Ovary (tissue), 9 donors: ENCODE results near the gene TMEM145. TPM values are rescaled to one million over a fixed set of nuclear protein-coding genes. Genes with fewer than 3 reads are reported as not detected.

Experiments used
- DNase-seq, 5 donors: peaks; one replicate each; pipeline ENCODE4 v3.0.0-alpha.2; 2019 to 2020
- H3K27ac ChIP-seq, 2 donors: fragments of 200-600 bp; one replicate each; pipeline versions ENCODE4 v1.5.1 to v1.8.0; 2019 to 2022
- H3K27me3 ChIP-seq: fragments of 200-600 bp; one replicate; pipeline ENCODE4 v1.8.0; 2022
- H3K36me3 ChIP-seq: fragments of 200-600 bp; sonication (generic); one replicate; pipeline ENCODE4 v1.5.1; 2019
- H3K4me1 ChIP-seq: one replicate; pipeline ENCODE4 v1.8.1; 2013; ENCODE audit warnings: mild to moderate bottlenecking, moderate library complexity; ENCODE audit not compliant: insufficient read depth
- H3K4me3 ChIP-seq: fragments of 200-600 bp; sonication (generic); one replicate; pipeline ENCODE4 v1.5.1; 2017
- H3K9me3 ChIP-seq, 2 donors: fragments of 200-600 bp in 1 of 2; sonication (generic) in 1 of 2; one replicate each; pipeline versions ENCODE4 v1.5.1 to v1.8.1; 2013 to 2019; ENCODE audit warnings: mild to moderate bottlenecking in 1 of 2, moderate library complexity in 1 of 2
- CTCF ChIP-seq, 3 donors: fragments of 450-650 bp in 2 of 3; fragments of 200-600 bp in 1 of 3; IDR thresholded peaks; one replicate each; pipeline versions ENCODE4 v1.5.1 to v1.8.0; 2016 to 2022; ENCODE audit warnings: antibody characterized with exemption in 3 of 3, mild to moderate bottlenecking in 1 of 3
- EP300 ChIP-seq: sonication (generic); formaldehyde crosslinking; IDR thresholded peaks from one replicate; pipeline ENCODE4 v1.6.1; 2017; ENCODE audit warnings: antibody characterized with exemption
- POLR2A ChIP-seq: fragments of 450-650 bp; IDR thresholded peaks from one replicate; pipeline ENCODE4 v1.6.1; 2017; ENCODE audit warnings: antibody characterized with exemption, mild to moderate bottlenecking, moderate library complexity
- WGBS, 3 donors: extraction: QIAGEN DNeasy Blood & Tissue Kit in 1 of 3; methylation state at CpG; one replicate each; pipeline versions ENCODE4 v1.1.5 to v1.1.7; 2013 to 2017; 5-methylcytosine and 5-hydroxymethylcytosine counted together
- intact Hi-C, 4 donors: fragments of 100-400 bp; cut with DNase I; formaldehyde crosslinking; loops; one replicate each; pipeline versions ENCODE4 v1.11.0 to v1.15.1; 2022 to 2023
- polyA plus RNA-seq, 2 donors: library from polyadenylated mRNA; stranded (reverse); fragments of 200-250 nt in 1 of 2; fragments of 350-450 nt in 1 of 2; fragmentation: Illumina TruSeq in 1 of 2; extraction: RNeasy Lipid Tissue Mini Kit (QIAGEN cat#74804) in 1 of 2; gene quantifications; one replicate each; pipeline ENCODE4 v1.2.3, GENCODE V29; 2013 to 2014
- total RNA-seq, 7 donors: library from RNA; depleted of rRNA in 2 of 7; stranded (reverse); fragments of >200 nt in 2 of 7; fragmentation: NEBNext Ultra II Directional in 3 of 7; extraction: Animal tissue kit (Norgen Biotek cat#: 25700) in 3 of 7; gene quantifications; one replicate each; pipeline versions ENCODE4 v1.1.0 to v1.2.4, GENCODE V29; 2016 to 2023
- donor health status: DM: no; HTN: no; CAD: no; lungs with moderate emphysema.
- donor health status: DM: no; HTN: no; CAD: no.
- donor health status: Bipolar disorder and iron deficiency.
- donor health status: DM: yes; HTN: yes; CAD: no.
- donor health status: DM: no; HTN: no; CAD: no.
- donor health status: DM: yes; HTN: yes; CAD: no.

The TMEM145 gene
- total and polyA plus RNA-seq, 9 donors, result 0.08 to 1.7 (median 0.30) TPM; not detected in 3

- peak within 1 kb of the TSS; percentile 37 for H3K4me3 ChIP-seq
- H3K4me1 ChIP-seq, result peaks cover 6% of the 10 kb centered on the region
- DNase-seq, result no peak
- H3K36me3 ChIP-seq, result no peaks in the 10 kb centered on the region
- WGBS, 3 donors, result 6 to 28% (median 6%) methylated on average over 5 to 21 of the region's 21 CpGs
- peak within 1 kb of the TSS in 1 of 2 donors; percentile 60 for H3K27ac ChIP-seq
- H3K9me3 ChIP-seq, result no peaks in the 10 kb centered on the region
- no peaks in the 10 kb centered on the region for H3K27me3 ChIP-seq
- no peak for TF ChIP-seq EP300
- no peak for TF ChIP-seq CTCF (IDR thresholded peaks at IDR 0.05)
- TF ChIP-seq POLR2A, result no peak
- intact Hi-C loops, result no loop called here
Observed at GRCh38 chr19:42301646-42302203, 11.4 kb upstream of the TMEM145 start, which contains the start of gene PRR19. TSS of gene PRR19 (plus strand) at chr19:42302132. CDS start at chr19:42309585, 7,453 bp downstream.

DNA sequence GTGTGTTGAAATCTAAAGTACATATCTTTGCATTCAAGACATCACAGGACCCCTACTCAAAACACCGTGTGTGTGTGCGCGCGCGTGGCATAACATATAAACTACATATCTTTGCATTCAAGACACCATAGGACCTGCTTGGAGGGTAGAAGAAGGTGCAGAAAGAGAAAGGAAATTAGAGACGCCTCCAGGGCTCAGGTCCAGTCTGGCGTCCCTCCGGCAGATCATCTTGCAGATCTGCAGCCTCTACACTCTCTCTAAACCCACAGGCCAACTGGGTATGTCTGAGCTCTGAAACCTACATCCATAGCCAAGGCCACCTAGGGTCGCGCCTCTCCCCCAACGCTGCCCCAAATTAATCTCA is 10.0 kb upstream of the TMEM145 start:
- Histone ChIP-seq H3K4me1 (peaks cover 6% of the 10 kb centered on the region), H3K36me3 (no peaks in the 10 kb centered on the region), H3K9me3 (no peaks in the 10 kb centered on the region), H3K27ac (no peak overlapping the region), H3K4me3 (no peak overlapping the region), H3K27me3 (no peaks in the 10 kb centered on the region)
- intact Hi-C loops, result no loop called here
- WGBS, 3 donors, result 48 to 61% (median 53%) methylated on average over 11 of the region's 11 CpGs
- peak in 1 of 5 donors; percentile 34 for DNase-seq
- no peak for TF ChIP-seq EP300
- TF ChIP-seq POLR2A, result no peak
- TF ChIP-seq CTCF (IDR thresholded peaks at IDR 0.05), result no peak

- no peaks in the 10 kb centered on the region for H3K27me3 ChIP-seq
- no peaks in the 10 kb centered on the region for H3K36me3 ChIP-seq
- no peak for TF ChIP-seq CTCF (IDR thresholded peaks at IDR 0.05)
- TF ChIP-seq POLR2A, result no peak
- TF ChIP-seq EP300, result no peak
- H3K27ac ChIP-seq, result no peak overlapping the region
- H3K9me3 ChIP-seq, result no peaks in the 10 kb centered on the region
- H3K4me3 ChIP-seq, result no peak overlapping the region
- intact Hi-C loops, result no loop called here
- H3K4me1 ChIP-seq, result peaks cover 6% of the 10 kb centered on the region
- 87 to 93% (median 90%) methylated on average over 8 of the region's 8 CpGs for WGBS, 3 donors
- DNase-seq, result no peak
Observed at GRCh38 chr19:42303876-42304275, 9.2 kb upstream of the TMEM145 start.

DNA sequence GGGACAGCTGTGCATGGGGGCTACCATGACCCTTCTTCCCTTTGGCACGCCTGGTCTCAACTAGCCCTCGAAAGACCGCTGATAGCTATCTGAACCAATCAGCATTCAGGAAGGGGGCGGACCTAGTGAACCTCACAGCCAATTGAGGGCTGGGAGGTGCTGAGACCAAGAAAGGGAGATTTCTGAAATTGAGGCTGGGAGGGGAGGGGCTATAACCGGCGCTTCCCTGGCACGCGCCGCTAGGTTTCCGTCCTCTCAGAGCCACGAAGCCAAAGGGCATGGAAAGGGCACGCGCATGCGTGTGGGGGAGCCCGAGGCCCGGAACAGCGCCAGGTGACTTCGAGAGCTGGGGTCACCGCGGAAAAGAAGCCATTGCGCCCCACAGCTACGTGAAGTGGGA is 6.5 kb upstream of the TMEM145 start:
- H3K27me3 ChIP-seq, result no peaks in the 10 kb centered on the region
- no peak overlapping the region for H3K4me3 ChIP-seq
- no peak overlapping the region for H3K27ac ChIP-seq
- TF ChIP-seq CTCF (IDR thresholded peaks at IDR 0.05) (no peak), POLR2A (no peak), EP300 (no peak)
- 75 to 88% (median 80%) methylated on average over 22 of the region's 22 CpGs for WGBS, 3 donors
- H3K9me3 ChIP-seq, result no peaks in the 10 kb centered on the region
- intact Hi-C loops, result no loop called here
- no peaks in the 10 kb centered on the region for H3K36me3 ChIP-seq
- DNase-seq, result no peak
- H3K4me1 ChIP-seq, result peaks cover 4% of the 10 kb centered on the region
